RWPE2 (cell line): ENCODE data around the gene OR6C68.

Experiments used
- ATAC-seq: fragments of 200-7000 bp; cut with Tn5 transposase; 3 replicates; pipeline ENCODE4 v1.9.1; 2021; ENCODE audit warnings: low read depth
- DNase-seq: peaks from one replicate; pipeline ENCODE4 v3.0.0-alpha.2; 2020; ENCODE audit warnings: low spot score
- H3K27ac ChIP-seq: fragments of 450-650 bp; 2 replicates; pipeline ENCODE4 v1.5.1; 2017; ENCODE audit warnings: mild to moderate bottlenecking; ENCODE audit not compliant: poor library complexity, severe bottlenecking
- H3K27me3 ChIP-seq: fragments of 250-450 bp; sonication (Bioruptor Pico); 2 replicates; pipeline ENCODE4 v1.5.1; 2021; ENCODE audit warnings: mild to moderate bottlenecking, moderate library complexity; ENCODE audit not compliant: insufficient read depth, poor library complexity, severe bottlenecking
- H3K36me3 ChIP-seq: fragments of 250-450 bp; sonication (Bioruptor Pico); 2 replicates; pipeline ENCODE4 v1.5.1; 2020; ENCODE audit warnings: low read depth, mild to moderate bottlenecking, moderate library complexity
- H3K4me1 ChIP-seq: fragments of 250-450 bp; sonication (Bioruptor Pico); 2 replicates; pipeline ENCODE4 v1.5.1; 2021; ENCODE audit warnings: mild to moderate bottlenecking, moderate library complexity; ENCODE audit not compliant: insufficient read depth, poor library complexity, severe bottlenecking
- H3K4me3 ChIP-seq: fragments of 250-450 bp; sonication (Bioruptor Pico); 2 replicates; pipeline ENCODE4 v1.5.1; 2021; ENCODE audit warnings: mild to moderate bottlenecking, moderate library complexity; ENCODE audit not compliant: severe bottlenecking
- H3K9me3 ChIP-seq: fragments of 250-450 bp; sonication (Bioruptor Pico); 2 replicates; pipeline ENCODE4 v1.5.1; 2021; ENCODE audit warnings: mild to moderate bottlenecking, moderate library complexity; ENCODE audit not compliant: severe bottlenecking
- TF ChIP-seq, protein P1 (sequence below): fragments of 450-650 bp; IDR thresholded peaks from one replicate; pipeline ENCODE4 v1.5.1; 2017; ENCODE audit warnings: mild to moderate bottlenecking, moderate library complexity; ENCODE audit not compliant: poor library complexity, severe bottlenecking

Gene OR6C68

GRCh38 chr12:55516391-55516790 is 24.2 kb downstream of the OR6C68 start:
- peaks cover 11% of the 10 kb centered on the region for H3K27me3 ChIP-seq
- no peaks in the 10 kb centered on the region for H3K4me1 ChIP-seq
- H3K27ac ChIP-seq = no peak overlapping the region
- no peaks in the 10 kb centered on the region for H3K9me3 ChIP-seq
- no peak for ATAC-seq
- no peak for DNase-seq
- TF ChIP-seq, protein P1, sequence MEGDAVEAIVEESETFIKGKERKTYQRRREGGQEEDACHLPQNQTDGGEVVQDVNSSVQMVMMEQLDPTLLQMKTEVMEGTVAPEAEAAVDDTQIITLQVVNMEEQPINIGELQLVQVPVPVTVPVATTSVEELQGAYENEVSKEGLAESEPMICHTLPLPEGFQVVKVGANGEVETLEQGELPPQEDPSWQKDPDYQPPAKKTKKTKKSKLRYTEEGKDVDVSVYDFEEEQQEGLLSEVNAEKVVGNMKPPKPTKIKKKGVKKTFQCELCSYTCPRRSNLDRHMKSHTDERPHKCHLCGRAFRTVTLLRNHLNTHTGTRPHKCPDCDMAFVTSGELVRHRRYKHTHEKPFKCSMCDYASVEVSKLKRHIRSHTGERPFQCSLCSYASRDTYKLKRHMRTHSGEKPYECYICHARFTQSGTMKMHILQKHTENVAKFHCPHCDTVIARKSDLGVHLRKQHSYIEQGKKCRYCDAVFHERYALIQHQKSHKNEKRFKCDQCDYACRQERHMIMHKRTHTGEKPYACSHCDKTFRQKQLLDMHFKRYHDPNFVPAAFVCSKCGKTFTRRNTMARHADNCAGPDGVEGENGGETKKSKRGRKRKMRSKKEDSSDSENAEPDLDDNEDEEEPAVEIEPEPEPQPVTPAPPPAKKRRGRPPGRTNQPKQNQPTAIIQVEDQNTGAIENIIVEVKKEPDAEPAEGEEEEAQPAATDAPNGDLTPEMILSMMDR = no peak
- H3K36me3 ChIP-seq = no peaks in the 10 kb centered on the region
- H3K4me3 ChIP-seq = no peak overlapping the region
